Activated CD4-positive, alpha-beta T cell treated with anti-CD3 and anti-CD28 coated beads, Interleukin-2, amount 10 ng/mL, durations not matched to agents 24 days and 14 days (primary cell): Measurements from ENCODE around the gene TENT4A. TPM values are rescaled to one million over a fixed set of nuclear protein-coding genes. Genes with fewer than 3 reads are reported as not detected.

ENCODE experiments used
- DNase-seq: peaks from one replicate; pipeline ENCODE4 v3.0.0; 2022
- H3K27ac Mint-ChIP-seq: one replicate; pipeline ENCODE4 v1.8.0; 2022; ENCODE audit warnings: mild to moderate bottlenecking, mixed read lengths
- H3K27me3 Mint-ChIP-seq: one replicate; pipeline ENCODE4 v1.8.0; 2022; ENCODE audit warnings: mixed read lengths
- H3K36me3 Mint-ChIP-seq: one replicate; pipeline ENCODE4 v1.8.0; 2022; ENCODE audit warnings: low read depth, mild to moderate bottlenecking, mixed read lengths
- H3K4me1 Mint-ChIP-seq: one replicate; pipeline ENCODE4 v1.8.0; 2021; ENCODE audit warnings: mixed read lengths
- H3K4me3 Mint-ChIP-seq: one replicate; pipeline ENCODE4 v1.8.0; 2022; ENCODE audit warnings: mild to moderate bottlenecking, moderate library complexity, mixed read lengths
- H3K9me3 Mint-ChIP-seq: one replicate; pipeline ENCODE4 v1.8.0; 2021; ENCODE audit warnings: mixed read lengths
- intact Hi-C: fragments of 100-400 bp; cut with micrococcal nuclease; formaldehyde crosslinking; loops from one replicate; pipeline ENCODE4 v1.15.1; 2023
- total RNA-seq: library from RNA; stranded (reverse); gene quantifications from 2 replicates; pipeline ENCODE4 v1.2.3, GENCODE V29; 2022

The TENT4A gene
- total RNA-seq, 1 donor from 2014 or later: 43.4 TPM

GRCh38 chr5:6734781-6735180, 21.5 kb downstream of the TENT4A start:
- peak overlapping the region; percentile 46 for H3K27ac Mint-ChIP-seq
- no peaks in the 10 kb centered on the region for H3K27me3 Mint-ChIP-seq
- H3K9me3 Mint-ChIP-seq: no peaks in the 10 kb centered on the region
- H3K4me3 Mint-ChIP-seq: no peak overlapping the region
- peaks cover 61% of the 10 kb centered on the region for H3K4me1 Mint-ChIP-seq
- intact Hi-C loops: no loop called here
- no peak for DNase-seq
- peaks cover 40% of the 10 kb centered on the region for H3K36me3 Mint-ChIP-seq

DNA sequence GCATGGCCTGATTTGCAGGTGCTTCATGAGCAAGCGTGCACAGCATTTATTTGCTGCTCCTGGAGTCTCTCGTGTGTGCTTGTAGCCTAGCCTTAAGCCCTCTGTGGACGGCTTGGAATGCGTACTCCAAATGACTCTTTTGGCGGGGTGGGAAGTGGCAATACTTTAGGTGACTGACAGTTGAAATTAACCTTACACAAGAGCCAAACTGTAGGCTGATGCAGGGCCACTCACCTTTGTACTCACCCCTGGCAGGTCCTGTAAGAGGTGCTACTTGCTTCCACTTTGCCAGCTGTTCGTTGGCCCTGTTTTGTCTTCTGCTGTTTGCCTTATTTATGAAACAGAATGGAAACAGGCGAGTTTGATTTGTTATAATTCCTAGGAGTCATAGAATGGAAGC, 22.9 kb downstream of the TENT4A start:
- intact Hi-C loops: loop anchor here (2.0 kb wide), 1 partner anchor 23 kb away; the partner anchor contains the start of gene TENT4A
- H3K36me3 Mint-ChIP-seq: peaks cover 44% of the 10 kb centered on the region
- H3K4me3 Mint-ChIP-seq: no peak overlapping the region
- no peak for DNase-seq
- H3K27ac Mint-ChIP-seq: peak overlapping the region; percentile 84
- H3K27me3 Mint-ChIP-seq: no peaks in the 10 kb centered on the region
- peaks cover 53% of the 10 kb centered on the region for H3K4me1 Mint-ChIP-seq
- no peaks in the 10 kb centered on the region for H3K9me3 Mint-ChIP-seq

- peaks cover 50% of the 10 kb centered on the region for H3K4me1 Mint-ChIP-seq
- no peaks in the 10 kb centered on the region for H3K27me3 Mint-ChIP-seq
- no peak for DNase-seq
- intact Hi-C loops: loop anchor here (2.0 kb wide), 1 partner anchor 24 kb away; the partner anchor contains the start of gene TENT4A
- peak overlapping the region; percentile 84 for H3K27ac Mint-ChIP-seq
- H3K9me3 Mint-ChIP-seq: no peaks in the 10 kb centered on the region
- H3K36me3 Mint-ChIP-seq: peaks cover 45% of the 10 kb centered on the region
- peak overlapping the region; percentile 42 for H3K4me3 Mint-ChIP-seq
Measured at GRCh38 chr5:6736524-6737042, 23.4 kb downstream of the TENT4A start.

GRCh38 chr5:6737043-6737941, 24.1 kb downstream of the TENT4A start:
- peaks cover 45% of the 10 kb centered on the region for H3K4me1 Mint-ChIP-seq
- H3K36me3 Mint-ChIP-seq: peaks cover 45% of the 10 kb centered on the region
- intact Hi-C loops: loop anchor here (2.0 kb wide), 1 partner anchor 24 kb away; the partner anchor contains the start of gene TENT4A
- no peaks in the 10 kb centered on the region for H3K9me3 Mint-ChIP-seq
- no peaks in the 10 kb centered on the region for H3K27me3 Mint-ChIP-seq
- no peak for DNase-seq
- H3K27ac Mint-ChIP-seq: peak overlapping the region; percentile 84
- peak overlapping the region; percentile 42 for H3K4me3 Mint-ChIP-seq

GRCh38 chr5:6739603-6740002, 26.4 kb downstream of the TENT4A start:
- H3K36me3 Mint-ChIP-seq: peaks cover 48% of the 10 kb centered on the region
- no peak overlapping the region for H3K4me3 Mint-ChIP-seq
- intact Hi-C loops: loop anchor here (10.0 kb wide), 1 partner anchor 1245 kb away; no protein-coding TSS in a partner anchor
- H3K27me3 Mint-ChIP-seq: no peaks in the 10 kb centered on the region
- no peak overlapping the region for H3K27ac Mint-ChIP-seq
- no peaks in the 10 kb centered on the region for H3K9me3 Mint-ChIP-seq
- peaks cover 33% of the 10 kb centered on the region for H3K4me1 Mint-ChIP-seq
- DNase-seq: no peak

GRCh38 chr5:6740586-6741150, 27.4 kb downstream of the TENT4A start:
- no peak for DNase-seq
- Mint-ChIP-seq H3K36me3 (peaks cover 45% of the 10 kb centered on the region), H3K4me3 (no peak overlapping the region), H3K27me3 (no peaks in the 10 kb centered on the region), H3K27ac (peak overlapping the region; percentile 65), H3K4me1 (peaks cover 28% of the 10 kb centered on the region), H3K9me3 (no peaks in the 10 kb centered on the region)
- intact Hi-C loops: loop anchor here (10.0 kb wide), 1 partner anchor 1246 kb away; no protein-coding TSS in a partner anchor

GRCh38 chr5:6742081-6742758, 29.0 kb downstream of the TENT4A start:
- Mint-ChIP-seq H3K4me1 (peaks cover 15% of the 10 kb centered on the region), H3K27ac (no peak overlapping the region), H3K27me3 (no peaks in the 10 kb centered on the region), H3K9me3 (no peaks in the 10 kb centered on the region), H3K36me3 (peaks cover 46% of the 10 kb centered on the region), H3K4me3 (no peak overlapping the region)
- DNase-seq: no peak
- intact Hi-C loops: loop anchor here (10.0 kb wide), 1 partner anchor 1247 kb away; no protein-coding TSS in a partner anchor

DNA sequence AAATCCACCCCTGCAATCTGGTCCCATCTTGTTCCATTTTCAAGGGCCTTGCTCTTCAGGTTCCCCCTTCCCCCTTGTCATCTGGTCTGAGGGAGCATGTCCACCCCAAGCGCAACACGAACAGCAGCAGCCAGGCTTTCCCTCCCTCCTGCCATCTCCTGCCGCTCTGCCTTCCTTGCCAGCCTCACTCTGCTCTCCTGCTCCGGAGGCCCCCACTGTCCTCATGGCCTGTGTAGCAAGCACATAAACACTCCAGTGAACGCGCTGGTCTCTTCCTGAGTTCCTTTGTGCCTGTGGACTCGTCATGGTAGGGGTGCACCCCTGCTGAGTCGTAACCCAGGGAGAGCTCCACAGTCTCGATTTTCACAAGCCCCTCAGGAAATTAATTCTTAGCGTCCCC, 29.9 kb downstream of the TENT4A start:
- no peak overlapping the region for H3K4me3 Mint-ChIP-seq
- no peaks in the 10 kb centered on the region for H3K9me3 Mint-ChIP-seq
- H3K4me1 Mint-ChIP-seq: peaks cover 10% of the 10 kb centered on the region
- H3K36me3 Mint-ChIP-seq: peaks cover 47% of the 10 kb centered on the region
- peak overlapping the region; percentile 19 for H3K27ac Mint-ChIP-seq
- intact Hi-C loops: loop anchor here (10.0 kb wide), 1 partner anchor 1248 kb away; no protein-coding TSS in a partner anchor
- DNase-seq: no peak
- H3K27me3 Mint-ChIP-seq: no peaks in the 10 kb centered on the region

- Mint-ChIP-seq H3K4me3 (no peak overlapping the region), H3K36me3 (peaks cover 50% of the 10 kb centered on the region), H3K27me3 (no peaks in the 10 kb centered on the region), H3K27ac (peak overlapping the region; percentile 51), H3K9me3 (no peaks in the 10 kb centered on the region), H3K4me1 (peaks cover 11% of the 10 kb centered on the region)
- DNase-seq: no peak
- intact Hi-C loops: loop anchor here (1.0 to 10.0 kb wide), 2 partner anchors 111 to 1250 kb away; no protein-coding TSS in a partner anchor
Measured at GRCh38 chr5:6744841-6745705, 31.8 kb downstream of the TENT4A start.

DNA sequence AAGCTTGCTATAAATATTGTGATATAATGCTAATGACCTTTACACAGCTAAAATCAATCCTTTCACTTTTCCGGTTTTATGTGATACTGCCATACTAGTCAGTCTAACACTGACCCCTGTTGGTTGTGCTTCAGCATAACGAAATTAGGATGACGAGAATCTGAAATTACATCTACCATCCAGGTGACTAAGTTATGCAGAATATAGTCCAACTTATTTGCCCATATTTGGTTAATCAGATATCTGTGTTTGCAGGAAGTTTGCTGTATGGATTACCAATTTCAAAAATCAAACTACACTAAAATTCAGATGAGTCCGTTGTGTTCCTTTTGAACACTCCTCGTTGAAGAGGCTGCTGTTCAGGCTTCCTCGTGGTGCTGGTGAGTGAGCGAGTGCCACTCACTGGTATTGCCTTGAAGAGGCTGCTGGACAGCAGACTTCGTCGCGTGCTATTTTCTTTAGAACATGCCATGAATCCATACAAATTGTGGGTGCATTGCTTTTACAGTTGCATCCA, 32.5 kb downstream of the TENT4A start:
- Mint-ChIP-seq H3K4me1 (peaks cover 11% of the 10 kb centered on the region), H3K4me3 (no peak overlapping the region), H3K9me3 (no peaks in the 10 kb centered on the region), H3K36me3 (peaks cover 50% of the 10 kb centered on the region), H3K27ac (no peak overlapping the region), H3K27me3 (no peaks in the 10 kb centered on the region)
- peak; percentile 79 for DNase-seq
- intact Hi-C loops: loop anchor here (1.0 to 10.0 kb wide), 2 partner anchors 111 to 1251 kb away; no protein-coding TSS in a partner anchor

GRCh38 chr5:6746244-6746643, 33.0 kb downstream of the TENT4A start:
- Mint-ChIP-seq H3K4me1 (peaks cover 11% of the 10 kb centered on the region), H3K27me3 (no peaks in the 10 kb centered on the region), H3K27ac (no peak overlapping the region), H3K36me3 (peaks cover 54% of the 10 kb centered on the region), H3K9me3 (no peaks in the 10 kb centered on the region), H3K4me3 (no peak overlapping the region)
- intact Hi-C loops: loop anchor here (10.0 kb wide), 1 partner anchor 1251 kb away; no protein-coding TSS in a partner anchor
- no peak for DNase-seq

DNA sequence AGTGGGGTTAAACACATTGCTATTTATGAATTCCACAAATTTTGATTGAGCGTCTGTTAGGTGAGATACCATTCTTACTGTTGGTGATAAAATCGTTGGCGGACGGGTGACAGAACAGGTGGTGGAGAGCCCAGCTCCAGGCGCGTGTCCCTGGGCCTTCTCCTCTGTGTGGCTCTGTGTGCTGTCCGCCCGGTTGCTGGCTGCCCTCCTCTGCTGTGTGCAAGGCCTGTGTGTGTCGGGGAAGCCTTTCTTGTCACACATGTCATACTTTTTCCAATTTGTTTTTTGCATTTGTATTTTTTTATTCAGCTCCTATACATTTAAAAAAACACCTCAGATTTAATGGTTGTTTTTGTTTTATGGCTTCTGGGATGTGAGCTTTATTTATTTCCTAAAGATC, 33.9 kb downstream of the TENT4A start:
- no peak overlapping the region for H3K27ac Mint-ChIP-seq
- H3K9me3 Mint-ChIP-seq: no peaks in the 10 kb centered on the region
- H3K36me3 Mint-ChIP-seq: peaks cover 58% of the 10 kb centered on the region
- intact Hi-C loops: loop anchor here (10.0 kb wide), 1 partner anchor 1252 kb away; no protein-coding TSS in a partner anchor
- no peaks in the 10 kb centered on the region for H3K27me3 Mint-ChIP-seq
- no peak overlapping the region for H3K4me3 Mint-ChIP-seq
- no peak for DNase-seq
- H3K4me1 Mint-ChIP-seq: peaks cover 11% of the 10 kb centered on the region
